Measurements from ENCODE around the gene RNF212.

RNF212 gene

DNA sequence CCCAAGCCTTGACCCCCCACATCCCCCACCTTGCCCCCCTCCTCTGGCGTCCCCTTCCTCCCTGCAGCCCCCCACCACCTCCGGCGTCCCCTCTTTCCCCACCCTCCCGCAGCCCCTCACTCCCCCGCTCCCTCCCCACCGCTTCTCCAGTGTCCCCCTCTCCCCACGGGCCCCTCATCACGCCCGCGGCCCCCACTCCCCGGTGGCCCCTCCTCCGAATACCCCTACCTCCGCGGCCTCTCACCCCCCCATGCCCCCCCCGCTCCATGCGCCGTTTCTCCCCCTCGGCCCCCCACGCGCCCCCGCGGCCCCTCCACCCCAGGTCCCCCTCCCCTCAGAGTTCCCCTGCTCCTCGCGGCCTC, 562 bp downstream of the RNF212 start:
- Histone ChIP-seq H3K9me3 (ENCODE audit: insufficient read depth, low read depth, low read length) (no peaks in the 10 kb centered on the region), H3K27me3 (ENCODE audit: insufficient read depth, low read length, poor library complexity, severe bottlenecking) (no peaks in the 10 kb centered on the region), H3K36me3 (ENCODE audit: insufficient read depth, low read length) (no peaks in the 10 kb centered on the region), H3K79me2 (ENCODE audit: insufficient read depth, low read length) (no peaks in the 10 kb centered on the region), H3K4me1 (ENCODE audit: insufficient read depth, low read length, poor library complexity, severe bottlenecking) (no peaks in the 10 kb centered on the region), H3K4me3 (ENCODE audit: low read length, poor library complexity, severe bottlenecking) (no peak overlapping the region), H2AFZ (ENCODE audit: low read length) (no peak overlapping the region), H4K20me1 (ENCODE audit: insufficient read depth, low read length, poor library complexity, severe bottlenecking) (no peaks in the 10 kb centered on the region), H3K9ac (ENCODE audit: low read depth, low read length, poor library complexity, severe bottlenecking) (no peak overlapping the region), H3K9me2 (replicated peaks; ENCODE audit: low read depth, low read length) (no peaks in the 10 kb centered on the region), H3K4me2 (ENCODE audit: low read depth, low read length, poor library complexity, severe bottlenecking) (no peak overlapping the region), H3F3A (ENCODE audit: low read depth) (no peaks in the 10 kb centered on the region)
- TF ChIP-seq, protein P1, sequence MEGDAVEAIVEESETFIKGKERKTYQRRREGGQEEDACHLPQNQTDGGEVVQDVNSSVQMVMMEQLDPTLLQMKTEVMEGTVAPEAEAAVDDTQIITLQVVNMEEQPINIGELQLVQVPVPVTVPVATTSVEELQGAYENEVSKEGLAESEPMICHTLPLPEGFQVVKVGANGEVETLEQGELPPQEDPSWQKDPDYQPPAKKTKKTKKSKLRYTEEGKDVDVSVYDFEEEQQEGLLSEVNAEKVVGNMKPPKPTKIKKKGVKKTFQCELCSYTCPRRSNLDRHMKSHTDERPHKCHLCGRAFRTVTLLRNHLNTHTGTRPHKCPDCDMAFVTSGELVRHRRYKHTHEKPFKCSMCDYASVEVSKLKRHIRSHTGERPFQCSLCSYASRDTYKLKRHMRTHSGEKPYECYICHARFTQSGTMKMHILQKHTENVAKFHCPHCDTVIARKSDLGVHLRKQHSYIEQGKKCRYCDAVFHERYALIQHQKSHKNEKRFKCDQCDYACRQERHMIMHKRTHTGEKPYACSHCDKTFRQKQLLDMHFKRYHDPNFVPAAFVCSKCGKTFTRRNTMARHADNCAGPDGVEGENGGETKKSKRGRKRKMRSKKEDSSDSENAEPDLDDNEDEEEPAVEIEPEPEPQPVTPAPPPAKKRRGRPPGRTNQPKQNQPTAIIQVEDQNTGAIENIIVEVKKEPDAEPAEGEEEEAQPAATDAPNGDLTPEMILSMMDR (conservative IDR thresholded peaks at IDR 0.05; ENCODE audit: low read length), result no peak
- no peak for TF ChIP-seq EZH2phosphoT487 (IDR thresholded peaks at IDR 0.05; ENCODE audit: borderline replicate concordance)

DNA sequence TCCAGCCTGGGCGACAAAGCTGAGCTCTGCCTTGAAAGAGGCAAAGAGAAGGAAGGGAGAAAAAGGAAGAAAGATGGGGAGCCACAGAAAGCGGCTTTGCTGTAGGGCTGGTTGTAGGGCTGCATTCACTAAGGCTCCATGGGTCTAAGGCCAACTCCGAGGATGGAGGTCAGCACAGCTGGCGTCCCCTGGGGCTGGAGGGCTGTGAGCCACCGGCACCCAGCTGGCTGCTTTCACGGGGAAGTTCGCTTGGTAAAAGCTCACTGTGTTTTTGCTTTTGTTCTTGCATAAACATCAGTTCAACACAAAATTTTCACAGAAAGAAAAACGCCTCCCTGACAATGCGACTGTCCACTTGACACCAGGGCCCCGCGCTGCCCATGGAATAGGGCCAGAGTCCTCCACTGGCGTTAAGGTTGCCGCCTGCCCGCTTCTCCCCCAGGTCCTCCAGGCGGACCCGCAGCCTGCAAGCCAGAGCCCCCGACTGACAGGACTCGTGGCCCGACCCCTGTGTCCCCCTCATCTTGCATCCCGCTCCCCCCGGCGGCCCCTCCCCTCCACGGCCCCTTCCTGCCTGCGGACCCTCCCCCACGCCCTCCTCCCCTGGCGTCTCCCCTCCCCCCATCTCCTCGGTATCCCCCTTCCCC, 1.1 kb downstream of the RNF212 start:
- no peak overlapping the region for H2AFZ ChIP-seq (ENCODE audit: low read length)
- no peak overlapping the region for H3K4me3 ChIP-seq (ENCODE audit: low read length, poor library complexity, severe bottlenecking)
- no peaks in the 10 kb centered on the region for H3K27me3 ChIP-seq (ENCODE audit: insufficient read depth, low read length, poor library complexity, severe bottlenecking)
- H3K79me2 ChIP-seq (ENCODE audit: insufficient read depth, low read length), result no peaks in the 10 kb centered on the region
- no peaks in the 10 kb centered on the region for H3F3A ChIP-seq (ENCODE audit: low read depth)
- no peaks in the 10 kb centered on the region for H3K9me2 ChIP-seq (replicated peaks; ENCODE audit: low read depth, low read length)
- no peaks in the 10 kb centered on the region for H3K36me3 ChIP-seq (ENCODE audit: insufficient read depth, low read length)
- no peak for TF ChIP-seq EZH2phosphoT487 (IDR thresholded peaks at IDR 0.05; ENCODE audit: borderline replicate concordance)
- TF ChIP-seq, protein P1 (conservative IDR thresholded peaks at IDR 0.05; ENCODE audit: low read length), result no peak
- no peaks in the 10 kb centered on the region for H3K4me1 ChIP-seq (ENCODE audit: insufficient read depth, low read length, poor library complexity, severe bottlenecking)
- H3K9me3 ChIP-seq (ENCODE audit: insufficient read depth, low read depth, low read length), result no peaks in the 10 kb centered on the region
- no peak overlapping the region for H3K9ac ChIP-seq (ENCODE audit: low read depth, low read length, poor library complexity, severe bottlenecking)
- H4K20me1 ChIP-seq (ENCODE audit: insufficient read depth, low read length, poor library complexity, severe bottlenecking), result no peaks in the 10 kb centered on the region
- no peak overlapping the region for H3K4me2 ChIP-seq (ENCODE audit: low read depth, low read length, poor library complexity, severe bottlenecking)

- no peak overlapping the region for H3K4me3 ChIP-seq (ENCODE audit: low read length, poor library complexity, severe bottlenecking)
- H3K9ac ChIP-seq (ENCODE audit: low read depth, low read length, poor library complexity, severe bottlenecking), result no peak overlapping the region
- no peaks in the 10 kb centered on the region for H3K9me3 ChIP-seq (ENCODE audit: insufficient read depth, low read depth, low read length)
- no peaks in the 10 kb centered on the region for H3K36me3 ChIP-seq (ENCODE audit: insufficient read depth, low read length)
- H3K4me1 ChIP-seq (ENCODE audit: insufficient read depth, low read length, poor library complexity, severe bottlenecking), result no peaks in the 10 kb centered on the region
- H3K9me2 ChIP-seq (replicated peaks; ENCODE audit: low read depth, low read length), result no peaks in the 10 kb centered on the region
- H3K79me2 ChIP-seq (ENCODE audit: insufficient read depth, low read length), result no peaks in the 10 kb centered on the region
- no peaks in the 10 kb centered on the region for H4K20me1 ChIP-seq (ENCODE audit: insufficient read depth, low read length, poor library complexity, severe bottlenecking)
- H2AFZ ChIP-seq (ENCODE audit: low read length), result no peak overlapping the region
- TF ChIP-seq, protein P1 (conservative IDR thresholded peaks at IDR 0.05; ENCODE audit: low read length), result no peak
- no peak for TF ChIP-seq EZH2phosphoT487 (IDR thresholded peaks at IDR 0.05; ENCODE audit: borderline replicate concordance)
- no peaks in the 10 kb centered on the region for H3K27me3 ChIP-seq (ENCODE audit: insufficient read depth, low read length, poor library complexity, severe bottlenecking)
- H3F3A ChIP-seq (ENCODE audit: low read depth), result no peaks in the 10 kb centered on the region
- no peak overlapping the region for H3K4me2 ChIP-seq (ENCODE audit: low read depth, low read length, poor library complexity, severe bottlenecking)
Observed at GRCh38 chr4:1111259-1111809, 2.0 kb downstream of the RNF212 start.
